ENCODE results near the gene MESD. TPM values are rescaled to one million over a fixed set of nuclear protein-coding genes. Genes with fewer than 3 reads are reported as not detected.

Gene MESD
- polyA plus RNA-seq, 1 donor from 2014 or later: 16.3 TPM

GRCh38 chr15:80911821-80912220, 77.8 kb downstream of the MESD start:
- Histone ChIP-seq H3K27ac (ENCODE audit: low read length) (no peak overlapping the region), H3K27me3 (ENCODE audit: insufficient read depth, low read depth, low read length) (no peaks in the 10 kb centered on the region), H3K4me3 (ENCODE audit: low read length) (no peak overlapping the region), H4K20me1 (ENCODE audit: insufficient read depth) (no peaks in the 10 kb centered on the region), H3K9ac (ENCODE audit: low read length) (no peak overlapping the region), H3K4me2 (ENCODE audit: low read length) (no peak overlapping the region), H3K79me2 (replicated peaks; ENCODE audit: insufficient read depth, low read length) (no peaks in the 10 kb centered on the region), H3K9me2 (ENCODE audit: insufficient read depth, low read length) (no peaks in the 10 kb centered on the region), H2AFZ (ENCODE audit: low read depth, low read length) (no peak overlapping the region), H3K9me3 (ENCODE audit: low read length) (no peaks in the 10 kb centered on the region), H3K36me3 (ENCODE audit: insufficient read depth, low read length) (no peaks in the 10 kb centered on the region), H3F3A (ENCODE audit: insufficient read depth, low read length, poor library complexity, severe bottlenecking) (no peaks in the 10 kb centered on the region)
- TF ChIP-seq EZH2 (IDR thresholded peaks at IDR 0.05; ENCODE audit: borderline replicate concordance, insufficient read depth, low read length, poor library complexity, severe bottlenecking): no peak
- no peak for TF ChIP-seq POLR2AphosphoS5 (IDR thresholded peaks at IDR 0.05)
- no peak for TF ChIP-seq SMC3 (conservative IDR thresholded peaks at IDR 0.05; ENCODE audit: poor library complexity)
- TF ChIP-seq CTCF (IDR thresholded peaks at IDR 0.05; ENCODE audit: poor library complexity, severe bottlenecking): no peak
- TF ChIP-seq RAD21 (conservative IDR thresholded peaks at IDR 0.05): no peak
- no peak for TF ChIP-seq TAF1 (IDR thresholded peaks at IDR 0.05; ENCODE audit: low read depth)
- no peak for TF ChIP-seq EP300 (conservative IDR thresholded peaks at IDR 0.05; ENCODE audit: poor library complexity, severe bottlenecking)
- no peak for TF ChIP-seq REST (IDR thresholded peaks at IDR 0.05; ENCODE audit: borderline replicate concordance)
- TF ChIP-seq MXI1 (conservative IDR thresholded peaks at IDR 0.05; ENCODE audit: poor library complexity, severe bottlenecking): no peak

GRCh38 chr15:80906159-80906766, 83.4 kb downstream of the MESD start:
- Histone ChIP-seq H3K4me2 (ENCODE audit: low read length) (no peak overlapping the region), H3K27me3 (ENCODE audit: insufficient read depth, low read depth, low read length) (no peaks in the 10 kb centered on the region), H3F3A (ENCODE audit: insufficient read depth, low read length, poor library complexity, severe bottlenecking) (no peaks in the 10 kb centered on the region), H2AFZ (ENCODE audit: low read depth, low read length) (no peak overlapping the region), H3K36me3 (ENCODE audit: insufficient read depth, low read length) (no peaks in the 10 kb centered on the region), H3K27ac (ENCODE audit: low read length) (no peak overlapping the region), H3K9me2 (ENCODE audit: insufficient read depth, low read length) (no peaks in the 10 kb centered on the region), H3K9me3 (ENCODE audit: low read length) (no peaks in the 10 kb centered on the region), H4K20me1 (ENCODE audit: insufficient read depth) (no peaks in the 10 kb centered on the region), H3K4me3 (ENCODE audit: low read length) (no peak overlapping the region), H3K79me2 (replicated peaks; ENCODE audit: insufficient read depth, low read length) (no peaks in the 10 kb centered on the region), H3K9ac (ENCODE audit: low read length) (no peak overlapping the region)
- TF ChIP-seq EP300 (conservative IDR thresholded peaks at IDR 0.05; ENCODE audit: poor library complexity, severe bottlenecking) (no peak), SMC3 (conservative IDR thresholded peaks at IDR 0.05; ENCODE audit: poor library complexity) (no peak), EZH2 (IDR thresholded peaks at IDR 0.05; ENCODE audit: borderline replicate concordance, insufficient read depth, low read length, poor library complexity, severe bottlenecking) (no peak), REST (IDR thresholded peaks at IDR 0.05; ENCODE audit: borderline replicate concordance) (no peak), POLR2AphosphoS5 (IDR thresholded peaks at IDR 0.05) (no peak), MXI1 (conservative IDR thresholded peaks at IDR 0.05; ENCODE audit: poor library complexity, severe bottlenecking) (no peak), RAD21 (conservative IDR thresholded peaks at IDR 0.05) (no peak), TAF1 (IDR thresholded peaks at IDR 0.05; ENCODE audit: low read depth) (no peak), CTCF (IDR thresholded peaks at IDR 0.05; ENCODE audit: poor library complexity, severe bottlenecking) (no peak)
